ENCODE results near the gene B3GAT1.

DNA sequence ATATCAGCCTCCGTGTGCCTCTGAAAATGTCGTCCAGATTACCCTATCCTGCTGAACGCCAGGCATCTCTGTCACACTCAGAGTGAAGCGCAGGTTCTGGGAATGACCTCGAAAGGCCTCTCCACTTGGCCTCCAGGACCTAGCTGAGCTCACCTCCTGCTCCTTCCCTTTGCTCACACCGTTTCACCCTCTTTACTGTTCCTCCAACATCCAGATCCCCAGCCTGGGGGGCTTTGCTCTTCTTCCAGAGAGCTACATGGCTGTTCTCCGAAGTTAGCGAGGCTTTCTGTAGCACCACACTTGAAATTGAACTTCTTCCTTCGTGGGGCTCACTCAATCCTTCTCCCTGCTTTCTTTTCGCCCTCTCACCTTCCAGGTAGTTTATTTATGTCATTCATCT is 52.4 kb downstream of the B3GAT1 start:
- no peak for TF ChIP-seq CTCF (IDR thresholded peaks at IDR 0.05; ENCODE audit: low read depth, low read length, poor library complexity, severe bottlenecking)
- no peak for TF ChIP-seq EZH2phosphoT487 (IDR thresholded peaks at IDR 0.05; ENCODE audit: borderline replicate concordance, low read length)

All from DOHH2 (cell line).